B cell (primary cell): ENCODE data around the gene RSAD1. TPM values are rescaled to one million over a fixed set of nuclear protein-coding genes. Genes with fewer than 3 reads are reported as not detected.

ENCODE experiments used
- ATAC-seq: fragments of 200-7000 bp; cut with Tn5 transposase; one replicate; pipeline ENCODE4 v1.10.0; 2021; ENCODE audit warnings: low read depth, mild to moderate bottlenecking, moderate number of reproducible peaks, moderate library complexity
- CTCF ChIA-PET: fragments of 350-600 bp; sonication (Branson Sonifier 250); formaldehyde crosslinking; loops from one replicate; lab custom pipeline; 2021; ENCODE audit warnings: antibody characterized with exemption, inconsistent platforms; lab: Charles Lee
- POLR2A ChIA-PET: fragments of 350-600 bp; sonication (Branson Sonifier 250); formaldehyde crosslinking; loops from one replicate; lab custom pipeline; 2021; ENCODE audit warnings: antibody characterized with exemption; lab: Charles Lee
- DNase-seq: peaks from one replicate; pipeline ENCODE4 v3.0.0; 2013
- H2AFZ ChIP-seq: 2 replicates; pipeline ENCODE4 v1.6.1; 2012; ENCODE audit warnings: mild to moderate bottlenecking, low read depth, low read length; ENCODE audit not compliant: insufficient read depth, poor library complexity, severe bottlenecking
- H3K27ac ChIP-seq, 2 donors: 1 replicate in 1 of 2; 2 replicates in 1 of 2; pipeline ENCODE4 v1.5.1; 2012 to 2013; ENCODE audit warnings: low read length in 2 of 2, mild to moderate bottlenecking in 2 of 2, moderate library complexity in 1 of 2
- H3K27me3 ChIP-seq, 4 experiments: fragments of 200-600 bp in 1 of 4; sonication (generic) in 1 of 4; replicated peaks in 1 of 4; 1 replicate in 2 of 4; 2 replicates in 2 of 4; pipeline versions ENCODE4 v1.6.1 to v1.7.0; 2013 to 2016; ENCODE audit warnings: low read length in 3 of 4, mild to moderate bottlenecking in 2 of 4, mixed read lengths in 1 of 4, moderate library complexity in 1 of 4; ENCODE audit not compliant: insufficient read depth in 4 of 4, control insufficient read depth in 3 of 4; ENCODE audit errors: control extremely low read depth in 1 of 4
- H3K36me3 ChIP-seq, 2 experiments: replicated peaks in 1 of 2; 1 replicate in 1 of 2; 2 replicates in 1 of 2; pipeline versions ENCODE4 v1.6.1 to v1.7.1; 2013; ENCODE audit warnings: low read length in 1 of 2; ENCODE audit not compliant: insufficient read depth in 2 of 2, control insufficient read depth in 1 of 2; ENCODE audit errors: control extremely low read depth in 1 of 2, extremely low read depth in 1 of 2
- H3K4me1 ChIP-seq, 2 donors: fragments of 200-600 bp in 1 of 2; sonication (generic) in 1 of 2; 1 replicate in 1 of 2; 2 replicates in 1 of 2; pipeline versions ENCODE4 v1.5.1 to v1.6.1; 2013 to 2017; ENCODE audit warnings: low read length in 2 of 2; ENCODE audit not compliant: control insufficient read depth in 2 of 2, insufficient read depth in 2 of 2
- H3K4me2 ChIP-seq: replicated peaks from 2 replicates; pipeline ENCODE3; 2012; ENCODE audit warnings: mild to moderate bottlenecking, low read depth, low read length; ENCODE audit not compliant: poor library complexity, severe bottlenecking
- H3K4me3 ChIP-seq, 5 experiments: fragments of 200-600 bp in 1 of 5; sonication (generic) in 1 of 5; 1 replicate in 3 of 5; 2 replicates in 2 of 5; pipeline versions ENCODE4 v1.5.1 to v1.7.0; 2011 to 2016; ENCODE audit warnings: low read length in 4 of 5, mild to moderate bottlenecking in 4 of 5, low read depth in 2 of 5, control low read depth in 1 of 5, moderate library complexity in 1 of 5; ENCODE audit not compliant: insufficient read depth in 1 of 5; ENCODE audit errors: control extremely low read depth in 1 of 5, extremely low read depth in 1 of 5
- H3K79me2 ChIP-seq: fragments of 200-600 bp; sonication (generic); one replicate; pipeline ENCODE4 v1.6.0; 2016; ENCODE audit warnings: low read length; ENCODE audit not compliant: control insufficient read depth, insufficient read depth
- H3K9ac ChIP-seq: fragments of 200-600 bp; sonication (generic); 2 replicates; pipeline ENCODE4 v1.6.1; 2017; ENCODE audit warnings: mild to moderate bottlenecking, low read length, moderate library complexity
- H3K9me3 ChIP-seq, 3 donors: one replicate each; pipeline versions ENCODE4 v1.6.1 to v1.7.1; 2013; ENCODE audit warnings: low read length in 2 of 3; ENCODE audit not compliant: control insufficient read depth in 2 of 3, insufficient read depth in 1 of 3; ENCODE audit errors: control extremely low read depth in 1 of 3
- H4K20me1 ChIP-seq: 2 replicates; pipeline ENCODE4 v1.6.0; 2012; ENCODE audit warnings: mild to moderate bottlenecking, low read length; ENCODE audit not compliant: insufficient read depth, control insufficient read depth, poor library complexity, severe bottlenecking
- H3K27ac Mint-ChIP-seq: one replicate; pipeline ENCODE4 v1.8.0; 2021; ENCODE audit warnings: mixed read lengths
- H3K27me3 Mint-ChIP-seq: one replicate; pipeline ENCODE4 v1.8.0; 2021; ENCODE audit warnings: mixed read lengths
- H3K4me1 Mint-ChIP-seq: one replicate; pipeline ENCODE4 v1.8.0; 2021; ENCODE audit warnings: mixed read lengths
- H3K4me3 Mint-ChIP-seq: one replicate; pipeline ENCODE4 v1.8.0; 2021; ENCODE audit warnings: mixed read lengths
- H3K9me3 Mint-ChIP-seq: one replicate; pipeline ENCODE4 v1.8.0; 2022; ENCODE audit warnings: mixed read lengths; ENCODE audit not compliant: insufficient read depth
- CTCF ChIP-seq: fragments of 200-600 bp; IDR thresholded peaks from one replicate; pipeline ENCODE4 v1.8.0; 2022; ENCODE audit warnings: antibody characterized with exemption, mild to moderate bottlenecking
- EZH2 ChIP-seq: IDR thresholded peaks from 2 replicates; pipeline ENCODE4 v1.6.1; 2012; ENCODE audit warnings: borderline replicate concordance, low read depth, mild to moderate bottlenecking, moderate library complexity, low read length; ENCODE audit not compliant: insufficient read depth, poor library complexity, severe bottlenecking
- WGBS: methylation state at CpG from one replicate; pipeline ENCODE4 v1.1.5; 2013; ENCODE audit warnings: missing lambda C conversion rate; ENCODE audit not compliant: insufficient coverage; 5-methylcytosine and 5-hydroxymethylcytosine counted together
- intact Hi-C: fragments of 100-400 bp; cut with micrococcal nuclease; formaldehyde crosslinking; loops from one replicate; pipeline ENCODE4 v1.10.0; 2022
- polyA plus RNA-seq: library from polyadenylated mRNA; depleted of rRNA; stranded (reverse); fragments of >200 nt; gene quantifications from 2 replicates; pipeline ENCODE4 v1.2.3, GENCODE V29; 2012
- total RNA-seq, 2 donors: library from RNA; stranded (reverse); fragments of 120-200 nt in 1 of 2; gene quantifications; 1 replicate in 1 of 2; 2 replicates in 1 of 2; pipeline versions ENCODE4 v1.2.3 to v1.2.4, GENCODE V29; 2013 to 2022

Gene RSAD1
- total and polyA plus RNA-seq, 2 donors (not counting 1 experiment from before 2014, with no cell fraction given), result 53.4 to 63.9 TPM

GRCh38 chr17:50513495-50513894 is 34.8 kb downstream of the RSAD1 start:
- H3K36me3 ChIP-seq, result no peaks in the 10 kb centered on the region
- TF ChIP-seq CTCF (no peak), EZH2 (no peak)
- H3K9ac ChIP-seq, result no peak overlapping the region
- ChIA-PET CTCF (no interaction called here), POLR2A (interaction anchor here (0.6 kb wide), 1 partner anchor 128 kb away, joined by 3 read pairs; no protein-coding TSS in a partner anchor)
- H3K27ac ChIP-seq, result no peak overlapping the region
- H3K4me3 ChIP-seq, result no peak overlapping the region
- Mint-ChIP-seq H3K27me3 (no peaks in the 10 kb centered on the region), H3K4me1 (peaks cover 23% of the 10 kb centered on the region), H3K4me3 (no peak overlapping the region), H3K27ac (no peak overlapping the region), H3K9me3 (no peaks in the 10 kb centered on the region)
- DNase-seq (no peak), ATAC-seq (no peak)
- 83% methylated on average over 1 of the region's 4 CpGs for WGBS
- intact Hi-C loops, result no loop called here
- H3K4me2 ChIP-seq, result no peak overlapping the region
- H3K27me3 ChIP-seq, result peaks cover 0 to 7% (median 2%) of the 10 kb centered on the region in 4 experiments
- peaks cover 7 to 13% of the 10 kb centered on the region in 2 donors for H3K4me1 ChIP-seq
- no peaks in the 10 kb centered on the region for H4K20me1 ChIP-seq
- H3K9me3 ChIP-seq, result no peaks in the 10 kb centered on the region
- H3K79me2 ChIP-seq, result no peaks in the 10 kb centered on the region
- H2AFZ ChIP-seq, result no peak overlapping the region

- H3K9ac ChIP-seq, result no peak overlapping the region
- no peak for DNase-seq
- H3K4me3 Mint-ChIP-seq, result no peak overlapping the region
- no peaks in the 10 kb centered on the region for H3K9me3 Mint-ChIP-seq
- ChIA-PET CTCF (no interaction called here), POLR2A (no interaction called here)
- H3K27ac ChIP-seq, result no peak overlapping the region
- H3K36me3 ChIP-seq, result no peaks in the 10 kb centered on the region
- no peaks in the 10 kb centered on the region for H3K9me3 ChIP-seq
- no peak for TF ChIP-seq CTCF
- TF ChIP-seq EZH2, result no peak
- H3K4me3 ChIP-seq, result no peak overlapping the region
- H3K79me2 ChIP-seq, result no peaks in the 10 kb centered on the region
- H3K4me1 ChIP-seq, result peaks cover 0 to 5% of the 10 kb centered on the region in 2 donors
- H3K27ac Mint-ChIP-seq, result no peak overlapping the region
- intact Hi-C loops, result no loop called here
- H2AFZ ChIP-seq, result no peak overlapping the region
- no CpG with 5 or more reads among the region's 3 CpGs for WGBS
- no peak overlapping the region for H3K4me2 ChIP-seq
- no peaks in the 10 kb centered on the region for H4K20me1 ChIP-seq
- ATAC-seq, result no peak
- H3K27me3 ChIP-seq, result no peaks in the 10 kb centered on the region
- H3K27me3 Mint-ChIP-seq, result no peaks in the 10 kb centered on the region
- H3K4me1 Mint-ChIP-seq, result peaks cover 15% of the 10 kb centered on the region
Observed at GRCh38 chr17:50514388-50514787, 35.7 kb downstream of the RSAD1 start.
